ACC112 (cell line): Measurements from ENCODE around the gene SLTM.
"Not testable (repeated sequence)": the region's sequence is repeated elsewhere in the genome, so short reads cannot be mapped to it uniquely, and the experiment has no call there.

Experiments used
- H2AFZ ChIP-seq: fragments of 200-600 bp; sonication (generic); one replicate; pipeline ENCODE4 v1.6.0; 2017; ENCODE audit warnings: antibody characterized with exemption, low read length; ENCODE audit not compliant: unreplicated experiment
- H3K27ac ChIP-seq: fragments of 200-600 bp; sonication (generic); 2 replicates; pipeline ENCODE4 v1.5.1; 2014; ENCODE audit warnings: low read depth, mild to moderate bottlenecking, antibody characterized with exemption, low read length, moderate library complexity
- H3K27me3 ChIP-seq: fragments of 200-600 bp; sonication (generic); 2 replicates; pipeline ENCODE4 v1.6.1; 2014; ENCODE audit warnings: mild to moderate bottlenecking, antibody characterized with exemption, low read length, moderate library complexity, mixed read lengths; ENCODE audit not compliant: insufficient read depth
- H3K36me3 ChIP-seq: fragments of 200-600 bp; sonication (generic); 2 replicates; pipeline ENCODE4 v1.6.1; 2016; ENCODE audit warnings: mild to moderate bottlenecking, antibody characterized with exemption, low read length, moderate library complexity, mixed read lengths; ENCODE audit not compliant: insufficient read depth
- H3K4me1 ChIP-seq: fragments of 200-600 bp; sonication (generic); one replicate; pipeline ENCODE4 v1.6.1; 2016; ENCODE audit warnings: low read length, mixed read lengths; ENCODE audit not compliant: insufficient read depth, unreplicated experiment, control insufficient read depth
- H3K4me3 ChIP-seq: fragments of 200-600 bp; sonication (generic); 2 replicates; pipeline ENCODE4 v1.5.1; 2014; ENCODE audit warnings: mild to moderate bottlenecking, low read depth, low read length
- H3K79me2 ChIP-seq: fragments of 200-600 bp; sonication (generic); one replicate; pipeline ENCODE4 v1.6.0; 2016; ENCODE audit warnings: low read length; ENCODE audit not compliant: control insufficient read depth, unreplicated experiment, insufficient read depth

Gene SLTM

DNA sequence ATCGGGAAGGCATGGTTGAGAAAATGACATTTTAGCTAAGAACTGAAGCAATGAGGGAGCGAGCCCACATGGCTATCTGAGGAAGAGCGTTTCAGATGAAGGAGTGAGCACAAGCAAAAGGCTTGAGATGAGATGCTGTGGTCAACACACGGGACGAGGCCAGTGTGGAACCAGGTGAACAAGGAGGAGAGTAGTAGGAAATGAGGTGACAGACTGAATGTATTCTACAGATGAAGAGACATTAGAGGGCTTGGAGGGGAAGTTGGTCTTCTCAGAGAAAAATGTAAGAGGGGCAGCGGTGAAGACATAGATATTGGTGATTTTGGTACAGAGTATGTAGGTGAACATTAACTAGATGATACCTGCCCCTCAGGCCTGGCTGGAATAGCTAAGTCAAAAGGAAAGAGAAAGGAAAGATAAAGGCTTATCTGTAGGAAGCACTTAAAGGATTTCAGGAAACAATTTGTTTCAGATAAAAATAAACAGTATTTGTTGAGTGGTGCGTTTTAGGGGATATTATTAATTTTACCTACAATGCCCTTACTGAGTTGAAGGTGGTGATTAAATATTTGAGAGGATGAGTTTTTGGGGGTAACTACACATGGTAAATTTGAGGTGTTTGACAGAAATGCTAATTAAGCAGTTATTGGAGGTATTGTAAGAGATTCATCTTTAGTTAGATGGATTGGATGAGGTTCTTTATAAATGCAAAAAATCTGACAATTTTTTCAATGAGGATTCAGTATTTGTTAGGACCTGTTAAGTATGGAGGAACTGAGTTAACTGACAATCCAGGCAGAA, 57.0 kb downstream of the SLTM start:
- Histone ChIP-seq H3K36me3 (peaks cover 24% of the 10 kb centered on the region), H3K27me3 (no peaks in the 10 kb centered on the region), H3K79me2 (no peaks in the 10 kb centered on the region), H3K4me1 (peaks cover 12% of the 10 kb centered on the region), H2AFZ (no peak overlapping the region), H3K4me3 (no peak overlapping the region), H3K27ac (peak overlapping the region; percentile 54)

DNA sequence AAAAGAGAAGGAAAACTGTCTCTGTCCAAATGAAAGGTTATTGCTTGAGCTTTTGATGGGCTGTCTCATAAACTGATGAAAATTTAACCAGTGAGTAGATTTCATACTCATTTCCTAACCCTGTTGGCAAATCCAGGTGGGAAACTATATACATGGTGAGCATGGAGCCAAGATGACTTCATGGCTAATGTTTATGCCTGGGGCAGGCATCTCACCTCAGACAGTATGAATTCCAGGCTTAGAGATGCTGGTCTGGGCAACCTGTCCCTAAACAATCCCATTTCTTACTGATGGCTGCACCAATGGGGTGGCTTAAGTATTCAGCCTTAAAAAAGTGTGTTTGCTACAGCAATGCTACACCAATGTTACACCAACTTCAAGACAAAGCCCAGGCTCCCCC, 58.1 kb downstream of the SLTM start:
- Histone ChIP-seq H3K27me3 (no peaks in the 10 kb centered on the region), H2AFZ (no peak overlapping the region), H3K4me1 (peaks cover 12% of the 10 kb centered on the region), H3K4me3 (no peak overlapping the region), H3K36me3 (peaks cover 24% of the 10 kb centered on the region), H3K79me2 (no peaks in the 10 kb centered on the region), H3K27ac (no peak overlapping the region)

DNA sequence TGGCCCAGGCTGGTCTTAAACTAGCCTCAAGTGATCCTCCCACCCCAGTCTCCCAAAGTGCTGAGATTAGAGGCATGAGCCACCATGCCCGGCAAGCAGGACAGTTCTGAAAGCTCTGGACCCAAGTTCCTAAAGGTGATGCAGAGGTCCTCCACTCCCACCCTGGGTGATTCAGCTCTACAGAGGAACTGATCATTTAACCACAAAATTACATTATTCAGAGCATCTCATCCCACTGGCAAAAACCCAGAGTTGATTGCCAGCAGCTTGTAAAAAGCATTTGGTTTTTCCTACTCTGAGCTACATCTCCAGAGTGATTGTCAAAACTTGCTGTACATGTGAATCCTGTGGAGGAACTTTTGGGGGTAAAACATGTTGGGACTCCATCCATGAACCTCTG, 60.2 kb downstream of the SLTM start:
- Histone ChIP-seq H3K36me3 (peaks cover 6% of the 10 kb centered on the region), H3K27me3 (no peaks in the 10 kb centered on the region), H3K79me2 (no peaks in the 10 kb centered on the region), H2AFZ (no peak overlapping the region), H3K4me3 (no peak overlapping the region), H3K27ac (no peak overlapping the region), H3K4me1 (peaks cover 12% of the 10 kb centered on the region)

DNA sequence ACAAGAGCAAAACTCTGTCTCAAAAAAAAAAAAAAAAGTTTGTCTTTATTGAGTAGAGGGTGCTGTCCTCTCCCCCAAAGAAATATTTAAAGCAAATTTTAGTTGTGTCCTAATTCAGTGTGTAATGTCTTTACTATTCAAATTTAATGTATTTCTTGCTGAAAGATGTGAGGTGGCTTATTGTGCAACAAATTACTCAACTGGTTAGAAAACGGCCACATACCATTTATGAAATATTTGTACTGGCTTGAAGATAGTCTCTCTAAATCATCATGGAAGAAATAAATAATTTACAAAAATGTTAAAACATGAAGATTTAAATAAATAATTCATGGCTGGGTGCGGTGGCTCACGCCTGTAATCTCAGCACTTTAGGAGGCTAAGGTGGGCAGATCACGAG, 63.0 kb downstream of the SLTM start:
- Histone ChIP-seq H3K36me3 (no peaks in the 10 kb centered on the region; the same call in 1 of the 2 replicates), H3K27ac (no peak overlapping the region), H3K4me1 (peaks cover 6% of the 10 kb centered on the region), H3K4me3 (no peak overlapping the region), H3K79me2 (no peaks in the 10 kb centered on the region), H3K27me3 (no peaks in the 10 kb centered on the region), H2AFZ (no peak overlapping the region)

DNA sequence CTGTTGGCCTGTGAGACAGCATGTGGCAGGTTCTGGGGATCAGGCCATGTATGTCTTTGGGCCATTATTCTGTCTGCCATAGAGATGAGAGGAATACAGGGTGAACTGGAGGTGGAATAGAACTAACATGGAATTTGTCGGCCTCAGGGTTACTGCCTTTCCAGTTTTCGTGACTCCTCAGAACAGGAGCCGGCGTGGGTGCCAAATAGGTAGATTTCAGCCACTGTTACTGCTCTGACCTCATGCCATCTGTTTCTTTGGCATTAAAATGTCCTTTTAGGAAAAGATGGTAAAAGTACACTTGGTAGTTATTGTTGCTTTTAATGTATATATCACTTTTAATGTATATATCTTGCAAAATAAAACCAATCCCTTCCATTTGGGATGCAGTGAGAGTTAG, 65.6 kb downstream of the SLTM start:
- H3K4me3 ChIP-seq, result no peak overlapping the region
- no peaks in the 10 kb centered on the region for H3K79me2 ChIP-seq
- no peaks in the 10 kb centered on the region; the same call in 1 of the 2 replicates for H3K36me3 ChIP-seq
- H3K27ac ChIP-seq, result no peak overlapping the region
- no peaks in the 10 kb centered on the region for H3K27me3 ChIP-seq
- peaks cover 3% of the 10 kb centered on the region for H3K4me1 ChIP-seq
- no peak overlapping the region for H2AFZ ChIP-seq

DNA sequence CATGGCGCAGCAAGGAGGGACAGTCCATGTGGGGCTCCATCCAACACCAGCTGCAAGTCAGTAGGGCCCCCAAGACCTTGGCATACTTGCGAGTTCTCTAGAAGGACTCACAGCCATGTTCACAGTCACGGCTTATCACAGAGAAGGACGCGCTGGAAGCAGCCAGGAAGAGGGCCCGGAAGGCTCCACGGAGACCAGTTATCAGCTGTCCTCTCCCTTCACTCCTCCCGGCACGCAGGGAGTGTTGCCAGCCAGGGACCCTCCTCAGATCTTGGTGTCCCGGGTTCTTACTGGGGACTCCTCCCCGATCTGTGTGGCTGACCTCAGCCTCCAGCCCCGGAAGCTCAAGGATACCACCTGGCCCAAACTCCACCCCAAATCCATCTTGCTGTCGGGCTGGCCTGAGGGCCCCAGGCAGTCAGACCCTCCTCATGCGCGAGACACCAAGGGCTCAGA, 68.0 kb downstream of the SLTM start:
- peak overlapping the region; percentile 26 for H2AFZ ChIP-seq

DNA sequence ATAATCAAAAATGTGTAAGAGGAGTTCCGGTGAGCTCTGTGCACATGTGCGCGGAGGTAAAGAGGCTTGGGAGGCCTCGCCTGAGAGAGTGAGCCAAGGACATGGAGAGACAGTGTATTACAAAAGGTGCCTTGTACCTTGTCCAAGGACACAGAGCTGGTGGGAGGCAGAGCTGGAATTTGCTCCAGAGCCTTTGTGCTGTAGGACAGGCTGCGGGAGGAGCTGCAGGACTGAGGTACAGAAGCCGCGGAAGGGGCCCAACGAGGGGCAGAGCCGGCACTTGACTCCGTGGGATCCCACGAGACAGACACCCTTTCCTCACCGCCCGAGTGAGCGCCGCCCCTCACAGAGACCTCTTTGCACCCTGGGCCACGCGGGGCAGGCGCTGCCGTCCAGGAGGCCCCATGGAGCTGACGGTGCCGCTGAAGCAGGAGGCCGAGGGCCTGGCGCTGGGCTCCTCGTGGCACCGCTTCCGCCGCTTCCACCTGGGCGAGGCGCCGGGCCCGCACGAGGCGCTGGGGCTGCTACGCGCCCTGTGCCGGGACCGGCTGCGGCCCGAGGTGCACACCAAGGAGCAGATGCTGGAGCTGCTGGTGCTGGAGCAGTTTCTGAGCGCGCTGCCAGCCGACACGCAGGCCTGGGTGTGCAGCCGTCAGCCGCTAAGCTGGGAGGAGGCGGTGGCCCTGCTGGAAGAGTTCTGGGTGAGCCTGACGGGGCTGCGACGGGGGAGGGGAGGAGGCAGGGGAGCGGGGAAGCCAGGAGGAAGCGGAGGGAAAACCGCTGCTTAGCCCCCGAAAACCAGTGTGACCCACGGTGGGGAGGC, 68.7 kb downstream of the SLTM start:
- Histone ChIP-seq H3K36me3 (no peaks in the 10 kb centered on the region), H3K27me3 (no peaks in the 10 kb centered on the region), H3K27ac (peak overlapping the region; percentile 33), H3K4me3 (peak overlapping the region; percentile 81), H2AFZ (peak overlapping the region; percentile 26), H3K4me1 (peaks cover 3% of the 10 kb centered on the region), H3K79me2 (no peaks in the 10 kb centered on the region)

More for the DNA sequence above, 68.0 kb downstream of the SLTM start:
- no peaks in the 10 kb centered on the region for H3K27me3 ChIP-seq
- peaks cover 3% of the 10 kb centered on the region for H3K4me1 ChIP-seq
- H3K27ac ChIP-seq, result peak overlapping the region; percentile 33
- H3K36me3 ChIP-seq, result no peaks in the 10 kb centered on the region
- no peaks in the 10 kb centered on the region for H3K79me2 ChIP-seq
- H3K4me3 ChIP-seq, result peak overlapping the region; percentile 81

DNA sequence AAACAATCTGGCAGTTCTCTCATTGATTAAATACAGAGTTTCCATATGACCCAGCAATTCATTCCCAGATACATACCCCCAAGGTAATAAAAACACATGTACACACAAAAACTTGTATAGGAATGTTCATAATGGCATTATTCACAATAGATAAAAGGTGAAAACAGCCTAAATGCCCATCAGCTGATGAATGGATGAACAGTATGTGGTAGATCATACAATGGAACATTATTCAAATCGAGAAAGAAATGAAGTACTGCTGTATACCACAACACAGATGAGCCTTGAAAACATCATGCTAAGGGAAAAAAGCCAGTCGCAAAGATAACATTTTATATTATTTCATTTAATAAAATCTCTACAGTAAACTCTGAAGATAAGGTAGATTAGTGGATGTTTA, 71.2 kb downstream of the SLTM start:
- Histone ChIP-seq H3K36me3 (no peaks in the 10 kb centered on the region; the same call in 1 of the 2 replicates), H3K27ac (no peak overlapping the region), H3K4me1 (peaks cover 3% of the 10 kb centered on the region), H3K4me3 (no peak overlapping the region), H2AFZ (no peak overlapping the region), H3K79me2 (no peaks in the 10 kb centered on the region), H3K27me3 (no peaks in the 10 kb centered on the region)

DNA sequence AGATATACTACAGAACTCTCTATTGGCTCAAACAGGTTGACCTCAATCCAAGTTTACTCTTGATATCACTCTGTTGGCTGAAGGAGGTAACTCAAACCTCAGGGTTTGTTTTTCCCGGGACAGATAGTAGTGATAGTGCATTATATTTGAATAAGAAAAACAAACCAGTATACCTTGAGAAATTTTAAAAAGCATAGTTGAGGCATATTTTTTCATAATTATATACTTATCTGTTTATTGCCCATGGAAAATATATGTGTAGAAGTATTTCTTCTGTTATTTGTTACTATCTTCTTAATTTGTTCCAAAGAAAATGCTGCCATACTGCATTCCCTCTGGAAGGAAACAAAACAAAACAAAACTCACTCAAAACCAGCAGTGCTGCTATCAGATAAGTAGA, 76.9 kb downstream of the SLTM start:
- not testable (repeated sequence) for H3K79me2 ChIP-seq, H3K36me3 ChIP-seq, H3K27ac ChIP-seq, H2AFZ ChIP-seq, H3K27me3 ChIP-seq, H3K4me3 ChIP-seq, H3K4me1 ChIP-seq

DNA sequence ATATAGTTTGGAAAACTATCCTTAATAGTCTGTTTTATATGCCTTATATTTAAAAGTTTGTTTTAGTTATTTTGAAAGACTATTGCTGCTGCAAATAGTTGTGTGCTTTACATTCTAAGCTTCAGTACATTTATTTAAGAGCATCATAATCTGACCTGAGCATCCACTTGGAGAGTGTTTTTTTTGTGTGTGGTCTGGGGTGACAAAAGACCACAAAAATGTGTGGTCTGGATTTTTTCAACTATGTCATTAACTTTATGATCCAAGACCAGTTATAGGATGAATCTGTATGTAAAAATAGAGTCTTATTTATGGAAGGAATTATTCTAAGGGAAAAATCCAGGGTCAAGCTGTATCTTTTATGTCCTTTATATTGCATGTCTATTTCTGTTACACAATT, 77.4 kb downstream of the SLTM start:
- H3K27ac ChIP-seq, result no peak overlapping the region
- H3K4me3 ChIP-seq, result no peak overlapping the region
- H3K36me3 ChIP-seq, result no peaks in the 10 kb centered on the region; the same call in none of the 2 replicates
- no peaks in the 10 kb centered on the region for H3K27me3 ChIP-seq
- H3K4me1 ChIP-seq, result no peaks in the 10 kb centered on the region
- H3K79me2 ChIP-seq, result no peaks in the 10 kb centered on the region
- H2AFZ ChIP-seq, result no peak overlapping the region
